ENCODE measurements around the gene TLCD3B. TPM values are rescaled to one million over a fixed set of nuclear protein-coding genes. Genes with fewer than 3 reads are reported as not detected.

TLCD3B gene
- not detected for total RNA-seq
- not detected for polyA plus RNA-seq

GRCh38 chr16:30030841-30031413, at the start of gene TLCD3B:
Gene TLCD3B (minus strand): TSS chr16:30031271. CDS start chr16:30030527, 744 bp downstream.
- H3K4me1 Mint-ChIP-seq = peaks cover 4 to 18% (median 5%) of the 10 kb centered on the region in 4 donors
- Histone ChIP-seq H3K4me3 (ENCODE audit: low read length in 2 of 2) (no peak within 1 kb of the TSS), H3K4me1 (ENCODE audit: insufficient read depth, low read length) (peaks cover 5% of the 10 kb centered on the region), H3K27me3 (ENCODE audit: insufficient read depth, low read length) (peaks cover 18% of the 10 kb centered on the region), H3K36me3 (ENCODE audit: insufficient read depth, low read length) (no peaks in the 10 kb centered on the region), H3K27ac (ENCODE audit: low read depth, low read length) (no peak within 1 kb of the TSS), H3K9me3 (ENCODE audit: control insufficient read depth in 1 of 2, low read length in 2 of 2) (no peaks in the 10 kb centered on the region)
- peak within 1 kb of the TSS in 1 of 7 donors; percentile 48 for H3K27ac Mint-ChIP-seq
- POLR2A ChIA-PET (ENCODE audit: partially characterized antibody) = interaction anchor here (1.3 kb wide), 1 partner anchor 330 kb away, joined by 5 read pairs; no protein-coding TSS in a partner anchor
- DNase-seq = peak in 1 of 5 donors; percentile 33
- H3K27me3 Mint-ChIP-seq = peaks cover 31 to 44% of the 10 kb centered on the region in 2 donors
- H3K9me3 Mint-ChIP-seq = peaks cover 0 to 2% (median 0%) of the 10 kb centered on the region in 8 donors
- intact Hi-C loops (cut with micrococcal nuclease) = no loop called here
- CTCF ChIA-PET (ENCODE audit: partially characterized antibody) = interaction anchor here (0.9 to 2.7 kb wide), 10 partner anchors 12 to 351 kb away, joined by 3 to 21 read pairs (median 5); partner anchors contain the start of gene TMEM219
- H3K36me3 Mint-ChIP-seq = no peaks in the 10 kb centered on the region
- H3K4me3 Mint-ChIP-seq = peak within 1 kb of the TSS in 6 of 8 donors; percentile 35 to 76 (median 41)

- no peak overlapping the region for H3K4me3 ChIP-seq (ENCODE audit: low read length in 2 of 2)
- no peak for DNase-seq
- peak overlapping the region in 2 of 7 donors; percentile 23 to 24 for H3K27ac Mint-ChIP-seq
- intact Hi-C loops (cut with micrococcal nuclease) = no loop called here
- peaks cover 59% of the 10 kb centered on the region for H3K36me3 ChIP-seq (ENCODE audit: insufficient read depth, low read length)
- H3K36me3 Mint-ChIP-seq = peaks cover 32 to 71% of the 10 kb centered on the region in 2 donors
- ChIA-PET CTCF (ENCODE audit: partially characterized antibody) (interaction anchor here (1.1 to 9.2 kb wide), 2 partner anchors 11 to 13 kb away, joined by 4 to 60 read pairs; partner anchors contain the start of gene TBX6), POLR2A (ENCODE audit: partially characterized antibody) (interaction anchor here (2.8 to 20.4 kb wide), 3 partner anchors 11 to 106 kb away, joined by 19 to 404 read pairs (median 46); partner anchors contain the start of genes ALDOA, CORO1A, TBX6 and YPEL3)
- H3K4me1 Mint-ChIP-seq = peaks cover 23 to 49% (median 37%) of the 10 kb centered on the region in 4 donors
- no peak overlapping the region for H3K4me3 Mint-ChIP-seq
- no peaks in the 10 kb centered on the region for H3K9me3 ChIP-seq (ENCODE audit: control insufficient read depth in 1 of 2, low read length in 2 of 2)
- no peaks in the 10 kb centered on the region for H3K27me3 ChIP-seq (ENCODE audit: insufficient read depth, low read length)
- H3K4me1 ChIP-seq (ENCODE audit: insufficient read depth, low read length) = peaks cover 33% of the 10 kb centered on the region
- peaks cover 0 to 2% (median 0%) of the 10 kb centered on the region in 8 donors for H3K9me3 Mint-ChIP-seq
- H3K27ac ChIP-seq (ENCODE audit: low read depth, low read length) = no peak overlapping the region
- no peaks in the 10 kb centered on the region for H3K27me3 Mint-ChIP-seq
These were observed 48.4 kb upstream of the TLCD3B start for GRCh38 chr16:30079480-30079879.

GRCh38 chr16:30078744-30079143, 47.7 kb upstream of the TLCD3B start:
- H3K27ac Mint-ChIP-seq = peak overlapping the region in 3 of 7 donors; percentile 29 to 94 (median 71)
- Histone ChIP-seq H3K27ac (ENCODE audit: low read depth, low read length) (no peak overlapping the region), H3K4me3 (ENCODE audit: low read length in 2 of 2) (no peak overlapping the region), H3K27me3 (ENCODE audit: insufficient read depth, low read length) (no peaks in the 10 kb centered on the region), H3K36me3 (ENCODE audit: insufficient read depth, low read length) (peaks cover 54% of the 10 kb centered on the region), H3K4me1 (ENCODE audit: insufficient read depth, low read length) (peaks cover 33% of the 10 kb centered on the region), H3K9me3 (ENCODE audit: control insufficient read depth in 1 of 2, low read length in 2 of 2) (no peaks in the 10 kb centered on the region)
- DNase-seq = no peak
- H3K36me3 Mint-ChIP-seq = peaks cover 28 to 65% of the 10 kb centered on the region in 2 donors
- CTCF ChIA-PET (ENCODE audit: partially characterized antibody) = interaction anchor here (9.2 kb wide), 1 partner anchor 13 kb away, joined by 60 read pairs; the partner anchor contains the start of gene TBX6
- peak overlapping the region in 1 of 8 donors; percentile 26 for H3K4me3 Mint-ChIP-seq
- intact Hi-C loops (cut with micrococcal nuclease) = no loop called here
- peaks cover 0 to 2% (median 0%) of the 10 kb centered on the region in 8 donors for H3K9me3 Mint-ChIP-seq
- no peaks in the 10 kb centered on the region for H3K27me3 Mint-ChIP-seq
- POLR2A ChIA-PET (ENCODE audit: partially characterized antibody) = interaction anchor here (2.8 to 20.4 kb wide), 4 partner anchors 12 to 106 kb away, joined by 19 to 404 read pairs (median 86); partner anchors contain the start of genes ALDOA, CORO1A, TBX6 and YPEL3
- H3K4me1 Mint-ChIP-seq = peaks cover 23 to 49% (median 34%) of the 10 kb centered on the region in 4 donors

GRCh38 chr16:30077656-30078055, 46.6 kb upstream of the TLCD3B start:
- CTCF ChIA-PET (ENCODE audit: partially characterized antibody) = interaction anchor here (0.5 to 9.2 kb wide), 2 partner anchors 14 to 21 kb away, joined by 3 to 60 read pairs; partner anchors contain the start of gene TBX6
- Mint-ChIP-seq H3K4me3 (peak overlapping the region; percentile 57 to 99 (median 94)), H3K4me1 (peaks cover 22 to 49% (median 33%) of the 10 kb centered on the region in 4 donors), H3K27ac (peak overlapping the region; percentile 22 to 97 (median 83)), H3K9me3 (peaks cover 0 to 2% (median 0%) of the 10 kb centered on the region in 8 donors), H3K36me3 (peaks cover 22 to 54% of the 10 kb centered on the region in 2 donors), H3K27me3 (no peaks in the 10 kb centered on the region)
- Histone ChIP-seq H3K27ac (ENCODE audit: low read depth, low read length) (peak overlapping the region; percentile 89), H3K9me3 (ENCODE audit: control insufficient read depth in 1 of 2, low read length in 2 of 2) (no peaks in the 10 kb centered on the region), H3K36me3 (ENCODE audit: insufficient read depth, low read length) (peaks cover 43% of the 10 kb centered on the region), H3K4me3 (ENCODE audit: low read length in 2 of 2) (no peak overlapping the region), H3K27me3 (ENCODE audit: insufficient read depth, low read length) (no peaks in the 10 kb centered on the region), H3K4me1 (ENCODE audit: insufficient read depth, low read length) (peaks cover 33% of the 10 kb centered on the region)
- no peak for DNase-seq
- POLR2A ChIA-PET (ENCODE audit: partially characterized antibody) = interaction anchor here (5.7 to 20.4 kb wide), 3 partner anchors 11 to 107 kb away, joined by 46 to 404 read pairs (median 125); partner anchors contain the start of genes ALDOA, CORO1A, TBX6 and YPEL3
- intact Hi-C loops (cut with micrococcal nuclease) = no loop called here

- ChIA-PET CTCF (ENCODE audit: partially characterized antibody) (interaction anchor here (0.6 to 9.2 kb wide), 7 partner anchors 9 to 396 kb away, joined by 3 to 60 read pairs (median 5); partner anchors contain the start of gene TBX6), POLR2A (ENCODE audit: partially characterized antibody) (interaction anchor here (0.8 to 20.4 kb wide), 7 partner anchors 10 to 583 kb away, joined by 3 to 404 read pairs (median 5); partner anchors contain the start of genes ALDOA, CD2BP2, CORO1A and TBX6)
- Mint-ChIP-seq H3K27ac (peak overlapping the region; percentile 88 to 98 (median 96)), H3K9me3 (peaks cover 0 to 2% (median 0%) of the 10 kb centered on the region in 8 donors), H3K4me1 (peaks cover 20 to 53% (median 32%) of the 10 kb centered on the region in 4 donors), H3K4me3 (peak overlapping the region; percentile 92 to 99 (median 94)), H3K36me3 (peaks cover 22 to 56% of the 10 kb centered on the region in 2 donors), H3K27me3 (no peaks in the 10 kb centered on the region)
- peak overlapping the region; percentile 80 to 93 for H3K4me3 ChIP-seq (ENCODE audit: low read length in 2 of 2)
- H3K27ac ChIP-seq (ENCODE audit: low read depth, low read length) = peak overlapping the region; percentile 89
- peak in 1 of 5 donors; percentile 46 for DNase-seq
- H3K36me3 ChIP-seq (ENCODE audit: insufficient read depth, low read length) = peaks cover 45% of the 10 kb centered on the region
- peaks cover 33% of the 10 kb centered on the region for H3K4me1 ChIP-seq (ENCODE audit: insufficient read depth, low read length)
- intact Hi-C loops (cut with micrococcal nuclease) = no loop called here
- H3K27me3 ChIP-seq (ENCODE audit: insufficient read depth, low read length) = no peaks in the 10 kb centered on the region
- H3K9me3 ChIP-seq (ENCODE audit: control insufficient read depth in 1 of 2, low read length in 2 of 2) = no peaks in the 10 kb centered on the region
These were observed 45.3 kb upstream of the TLCD3B start for GRCh38 chr16:30076276-30076791.

GRCh38 chr16:30075503-30076275, 44.6 kb upstream of the TLCD3B start, which contains the start of gene PPP4C:
Gene PPP4C (plus strand): TSS chr16:30075994. CDS start chr16:30076378, 384 bp downstream.
- H3K27ac ChIP-seq (ENCODE audit: low read depth, low read length) = peak within 1 kb of the TSS; percentile 89
- Mint-ChIP-seq H3K9me3 (peaks cover 0 to 2% (median 0%) of the 10 kb centered on the region in 8 donors), H3K36me3 (peaks cover 22 to 57% of the 10 kb centered on the region in 2 donors), H3K4me1 (peaks cover 20 to 53% (median 34%) of the 10 kb centered on the region in 4 donors), H3K4me3 (peak within 1 kb of the TSS; percentile 92 to 99 (median 94)), H3K27me3 (no peaks in the 10 kb centered on the region), H3K27ac (peak within 1 kb of the TSS; percentile 96 to 99 (median 98))
- DNase-seq = peak; percentile 89 to 90 (median 90)
- intact Hi-C loops (cut with micrococcal nuclease) = loop anchor here (1.0 kb wide), 1 partner anchor 10 kb away; the partner anchor contains the start of gene ALDOA
- H3K36me3 ChIP-seq (ENCODE audit: insufficient read depth, low read length) = peaks cover 43% of the 10 kb centered on the region
- peaks cover 33% of the 10 kb centered on the region for H3K4me1 ChIP-seq (ENCODE audit: insufficient read depth, low read length)
- H3K9me3 ChIP-seq (ENCODE audit: control insufficient read depth in 1 of 2, low read length in 2 of 2) = no peaks in the 10 kb centered on the region
- no peaks in the 10 kb centered on the region for H3K27me3 ChIP-seq (ENCODE audit: insufficient read depth, low read length)
- POLR2A ChIA-PET (ENCODE audit: partially characterized antibody) = interaction anchor here (0.7 to 20.4 kb wide), 7 partner anchors 9 to 279 kb away, joined by 3 to 404 read pairs (median 6); partner anchors contain the start of genes ALDOA, CD2BP2, CORO1A and TBX6
- peak within 1 kb of the TSS; percentile 80 to 93 for H3K4me3 ChIP-seq (ENCODE audit: low read length in 2 of 2)
- CTCF ChIA-PET (ENCODE audit: partially characterized antibody) = interaction anchor here (0.8 to 9.2 kb wide), 6 partner anchors 8 to 110 kb away, joined by 3 to 60 read pairs (median 5); partner anchors contain the start of gene TBX6
